Measurements from ENCODE around the gene RAD51B.

GRCh38 chr14:68181519-68182326, 362.1 kb downstream of the RAD51B start:
- TF ChIP-seq POLR2A (IDR thresholded peaks at IDR 0.05; ENCODE audit: low read depth, low read length) (no peak), SPI1 (IDR thresholded peaks at IDR 0.05; ENCODE audit: low read depth, low read length) (peak; percentile 16; the same call in 1 of the 2 replicates), POLR2AphosphoS5 (IDR thresholded peaks at IDR 0.05; ENCODE audit: low read depth, low read length) (no peak), TAF1 (IDR thresholded peaks at IDR 0.05; ENCODE audit: low read depth, low read length) (no peak), POU2F2 (IDR thresholded peaks at IDR 0.05; ENCODE audit: low read depth, low read length) (peak; percentile 89)

Data from GM12891 (cell line).